Measurements from ENCODE around the gene PEX3.

DNA sequence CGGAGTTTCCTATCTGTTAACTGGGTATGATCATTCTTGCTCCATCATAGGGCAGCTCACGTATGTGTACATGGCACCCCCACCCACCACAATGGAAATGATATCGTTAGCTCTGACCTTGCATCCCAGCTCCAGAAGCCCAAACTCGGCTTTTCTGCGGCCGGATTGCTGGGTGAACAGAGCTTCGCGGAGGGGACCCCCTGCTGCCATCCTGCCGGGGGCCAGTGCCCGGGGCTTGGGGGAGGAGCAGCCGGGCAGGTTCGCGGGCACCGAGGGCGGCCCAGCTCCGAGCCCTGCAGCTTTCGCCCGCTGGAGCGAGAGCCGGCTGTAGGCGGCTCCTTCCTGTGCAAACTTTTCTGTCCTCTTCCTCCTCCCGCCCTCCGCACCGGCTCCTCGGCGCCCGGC, 85.9 kb downstream of the PEX3 start:
- TF ChIP-seq, protein P1, sequence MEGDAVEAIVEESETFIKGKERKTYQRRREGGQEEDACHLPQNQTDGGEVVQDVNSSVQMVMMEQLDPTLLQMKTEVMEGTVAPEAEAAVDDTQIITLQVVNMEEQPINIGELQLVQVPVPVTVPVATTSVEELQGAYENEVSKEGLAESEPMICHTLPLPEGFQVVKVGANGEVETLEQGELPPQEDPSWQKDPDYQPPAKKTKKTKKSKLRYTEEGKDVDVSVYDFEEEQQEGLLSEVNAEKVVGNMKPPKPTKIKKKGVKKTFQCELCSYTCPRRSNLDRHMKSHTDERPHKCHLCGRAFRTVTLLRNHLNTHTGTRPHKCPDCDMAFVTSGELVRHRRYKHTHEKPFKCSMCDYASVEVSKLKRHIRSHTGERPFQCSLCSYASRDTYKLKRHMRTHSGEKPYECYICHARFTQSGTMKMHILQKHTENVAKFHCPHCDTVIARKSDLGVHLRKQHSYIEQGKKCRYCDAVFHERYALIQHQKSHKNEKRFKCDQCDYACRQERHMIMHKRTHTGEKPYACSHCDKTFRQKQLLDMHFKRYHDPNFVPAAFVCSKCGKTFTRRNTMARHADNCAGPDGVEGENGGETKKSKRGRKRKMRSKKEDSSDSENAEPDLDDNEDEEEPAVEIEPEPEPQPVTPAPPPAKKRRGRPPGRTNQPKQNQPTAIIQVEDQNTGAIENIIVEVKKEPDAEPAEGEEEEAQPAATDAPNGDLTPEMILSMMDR (IDR thresholded peaks at IDR 0.05 in 8 of 11, conservative IDR thresholded peaks at IDR 0.05 in 3 of 11) = no peak
- TF ChIP-seq POLR2A (IDR thresholded peaks at IDR 0.05) = no peak
- TF ChIP-seq POLR2AphosphoS5 (IDR thresholded peaks at IDR 0.05) = peak in 2 of 3 donors; percentile 49 to 54
